Smooth muscle cell (in vitro differentiated cells): ENCODE results near the gene OTOP2. TPM values are rescaled to one million over a fixed set of nuclear protein-coding genes. Genes with fewer than 3 reads are reported as not detected.

Experiments
- DNase-seq: peaks from one replicate; lab custom pipeline; 2025; ENCODE audit not compliant: unreplicated experiment; lab: John Stamatoyannopoulos, UW
- H2AFZ ChIP-seq: fragments of 200-600 bp; sonication (generic); 2 replicates; pipeline ENCODE4 v1.6.0; 2016; ENCODE audit warnings: antibody characterized with exemption, low read depth, mild to moderate bottlenecking
- H3F3A ChIP-seq: fragments of 200-600 bp; sonication (generic); 2 replicates; pipeline ENCODE4 v1.6.0; 2017; ENCODE audit warnings: antibody characterized with exemption, low read depth
- H3K27ac ChIP-seq: fragments of 200-600 bp; sonication (generic); 2 replicates; pipeline ENCODE4 v1.5.1; 2016; ENCODE audit warnings: low read depth, mild to moderate bottlenecking
- H3K27me3 ChIP-seq: fragments of 200-600 bp; sonication (generic); 2 replicates; pipeline ENCODE4 v1.6.1; 2016; ENCODE audit warnings: low read depth, mild to moderate bottlenecking
- H3K36me3 ChIP-seq: fragments of 200-600 bp; sonication (generic); 2 replicates; pipeline ENCODE4 v1.5.1; 2016; ENCODE audit warnings: low read depth
- H3K4me1 ChIP-seq: fragments of 200-600 bp; sonication (generic); 2 replicates; pipeline ENCODE4 v1.5.1; 2016; ENCODE audit warnings: low read depth
- H3K4me2 ChIP-seq: fragments of 200-600 bp; sonication (generic); 2 replicates; pipeline ENCODE4 v1.6.0; 2016; ENCODE audit warnings: mild to moderate bottlenecking
- H3K4me3 ChIP-seq: fragments of 200-600 bp; sonication (generic); 2 replicates; pipeline ENCODE4 v1.5.1; 2016; ENCODE audit warnings: mild to moderate bottlenecking
- H3K79me2 ChIP-seq: fragments of 200-600 bp; sonication (generic); 2 replicates; pipeline ENCODE4 v1.6.0; 2016; ENCODE audit warnings: low read depth, mild to moderate bottlenecking
- H3K9ac ChIP-seq: fragments of 200-600 bp; sonication (generic); 2 replicates; pipeline ENCODE4 v1.6.0; 2016; ENCODE audit warnings: low read depth
- H3K9me3 ChIP-seq: fragments of 200-600 bp; sonication (generic); replicated peaks from 2 replicates; pipeline ENCODE4 v1.5.1; 2016; ENCODE audit warnings: low read depth
- H4K20me1 ChIP-seq: fragments of 200-600 bp; sonication (generic); 2 replicates; pipeline ENCODE4 v1.6.0; 2016; ENCODE audit warnings: low read depth
- CTCF ChIP-seq: fragments of 200-600 bp; sonication (generic); IDR thresholded peaks from 2 replicates; pipeline ENCODE4 v1.5.1; 2017; ENCODE audit warnings: borderline replicate concordance, mild to moderate bottlenecking, antibody characterized with exemption; ENCODE audit not compliant: insufficient read depth, poor library complexity, severe bottlenecking
- WGBS: methylation state at CpG from one replicate; pipeline ENCODE4 v1.1.7; 2016; ENCODE audit warnings: low lambda C conversion rate; 5-methylcytosine and 5-hydroxymethylcytosine counted together
- polyA plus RNA-seq: library from polyadenylated mRNA; unstranded; fragments of >200 nt; fragmentation: Nextera tagmentation; extraction: Ambion mirVana; gene quantifications from 2 replicates; pipeline ENCODE4 v1.2.1, GENCODE V29; 2016
- total RNA-seq: library from RNA; depleted of rRNA; stranded (reverse); fragments of >200 nt; gene quantifications from 2 replicates; pipeline ENCODE4 v1.2.3, GENCODE V29; 2014

OTOP2 gene
- total and polyA plus RNA-seq, 2 experiments from 2014 or later = not detected

GRCh38 chr17:74977802-74978201, 53.7 kb downstream of the OTOP2 start:
- no peaks in the 10 kb centered on the region for H4K20me1 ChIP-seq
- no peaks in the 10 kb centered on the region for H3K36me3 ChIP-seq
- H3K27me3 ChIP-seq = peaks cover 27% of the 10 kb centered on the region
- no peaks in the 10 kb centered on the region for H3K9me3 ChIP-seq
- H3K79me2 ChIP-seq = no peaks in the 10 kb centered on the region
- H3K4me3 ChIP-seq = no peak overlapping the region
- H3F3A ChIP-seq = peaks cover 3% of the 10 kb centered on the region
- TF ChIP-seq CTCF = no peak
- H3K4me1 ChIP-seq = peaks cover 6% of the 10 kb centered on the region
- H2AFZ ChIP-seq = no peak overlapping the region
- no peak overlapping the region for H3K27ac ChIP-seq
- DNase-seq = no peak
- H3K9ac ChIP-seq = no peak overlapping the region
- 98% methylated on average over 3 of the region's 3 CpGs for WGBS
- no peak overlapping the region for H3K4me2 ChIP-seq

- no peak overlapping the region for H3K4me2 ChIP-seq
Observed at GRCh38 chr17:74978240-74978639, 54.2 kb downstream of the OTOP2 start.

GRCh38 chr17:74979408-74980146, 55.5 kb downstream of the OTOP2 start:
- Histone ChIP-seq H2AFZ (no peak overlapping the region), H3K27me3 (peaks cover 9% of the 10 kb centered on the region), H3K9me3 (no peaks in the 10 kb centered on the region), H3K9ac (no peak overlapping the region), H3K4me2 (no peak overlapping the region), H3F3A (peaks cover 3% of the 10 kb centered on the region), H4K20me1 (no peaks in the 10 kb centered on the region), H3K27ac (no peak overlapping the region), H3K36me3 (no peaks in the 10 kb centered on the region), H3K4me1 (peaks cover 11% of the 10 kb centered on the region), H3K4me3 (no peak overlapping the region), H3K79me2 (no peaks in the 10 kb centered on the region)
- DNase-seq = no peak
- TF ChIP-seq CTCF = no peak
- WGBS = 79% methylated on average over 17 of the region's 17 CpGs

More at GRCh38 chr17:74978240-74978639, 54.2 kb downstream of the OTOP2 start:
- peaks cover 10% of the 10 kb centered on the region for H3K4me1 ChIP-seq
- H2AFZ ChIP-seq = no peak overlapping the region
- no peak for DNase-seq
- H3K4me3 ChIP-seq = no peak overlapping the region
- no peaks in the 10 kb centered on the region for H3K9me3 ChIP-seq
- H4K20me1 ChIP-seq = no peaks in the 10 kb centered on the region
- H3F3A ChIP-seq = peaks cover 3% of the 10 kb centered on the region
- H3K9ac ChIP-seq = no peak overlapping the region
- H3K27me3 ChIP-seq = peaks cover 23% of the 10 kb centered on the region
- no peak overlapping the region for H3K27ac ChIP-seq
- H3K36me3 ChIP-seq = no peaks in the 10 kb centered on the region
- no peaks in the 10 kb centered on the region for H3K79me2 ChIP-seq
- TF ChIP-seq CTCF = no peak
- WGBS = 85% methylated on average over 3 of the region's 3 CpGs
